Stimulated activated CD4-positive, alpha-beta T cell treated with anti-CD3 and anti-CD28 coated beads, Interleukin-1b, Interleukin-23, amount 100 ng/mL, for 24 hours (primary cell): ENCODE measurements around the gene NDUFB11.

ENCODE experiments used
- DNase-seq, 4 experiments: peaks; one replicate each; pipeline ENCODE4 v3.0.0-alpha.2; 2020; ENCODE audit warnings: low read depth in 4 of 4, low spot score in 1 of 4

The NDUFB11 gene

GRCh38 chrX:47144626-47145394 lies at the start of gene NDUFB11, which contains the start of gene RBM10:
Gene NDUFB11 (minus strand): TSS chrX:47144702. CDS start chrX:47144679, 23 bp downstream.
Gene RBM10 (plus strand): TSS chrX:47145221. CDS start chrX:47147482, 2,261 bp downstream.
- peak; percentile 59 to 83 (median 70) for DNase-seq

GRCh38 chrX:47193475-47194193 lies 49.1 kb upstream of the NDUFB11 start, which contains the start of gene UBA1:
Gene UBA1 (plus strand): TSS chrX:47193829. CDS start chrX:47198803, 4,974 bp downstream.
- DNase-seq, result peak; percentile 78 to 97 (median 83)

- no peak for DNase-seq
Measured at GRCh38 chrX:47191806-47192401, 47.4 kb upstream of the NDUFB11 start.

GRCh38 chrX:47191331-47191730 lies 46.8 kb upstream of the NDUFB11 start:
- DNase-seq, result peak in 2 of 4 experiments; percentile 29 to 40

- peak; percentile 50 to 73 (median 59) for DNase-seq
Measured at GRCh38 chrX:47190445-47191269, 46.2 kb upstream of the NDUFB11 start.

- no peak for DNase-seq
Measured at GRCh38 chrX:47189906-47190305, 45.4 kb upstream of the NDUFB11 start.

- DNase-seq, result no peak
Measured at GRCh38 chrX:47187106-47187677, 42.7 kb upstream of the NDUFB11 start.

- DNase-seq, result no peak
Measured at GRCh38 chrX:47186096-47186740, 41.7 kb upstream of the NDUFB11 start.

GRCh38 chrX:47185241-47185640 lies 40.7 kb upstream of the NDUFB11 start:
- DNase-seq, result no peak

GRCh38 chrX:47184486-47184885 lies 40.0 kb upstream of the NDUFB11 start:
- DNase-seq, result no peak

- DNase-seq, result no peak
Measured at GRCh38 chrX:47182106-47182700, 37.7 kb upstream of the NDUFB11 start.

GRCh38 chrX:47181301-47181700 lies 36.8 kb upstream of the NDUFB11 start:
- no peak for DNase-seq

GRCh38 chrX:47180346-47180745 lies 35.8 kb upstream of the NDUFB11 start:
- no peak for DNase-seq

- DNase-seq, result no peak
Measured at GRCh38 chrX:47179928-47180255, 35.4 kb upstream of the NDUFB11 start.

- no peak for DNase-seq
Measured at GRCh38 chrX:47179221-47179927, 34.9 kb upstream of the NDUFB11 start.

- DNase-seq, result no peak
Measured at GRCh38 chrX:47178337-47178736, 33.8 kb upstream of the NDUFB11 start.

GRCh38 chrX:47177079-47177478 lies 32.6 kb upstream of the NDUFB11 start:
- no peak for DNase-seq

GRCh38 chrX:47176101-47176740 lies 31.7 kb upstream of the NDUFB11 start:
- no peak for DNase-seq

- DNase-seq, result no peak
Measured at GRCh38 chrX:47175588-47175980, 31.1 kb upstream of the NDUFB11 start.
